H1 (cell line): ENCODE measurements around the gene ARMC3. TPM values are rescaled to one million over a fixed set of nuclear protein-coding genes. Genes with fewer than 3 reads are reported as not detected.

Source experiments
- CTCF ChIA-PET: fragments of 300-600 bp; sonication (Branson Sonifier 250); formaldehyde crosslinking; loops from one replicate; lab custom pipeline; 2021; ENCODE audit not compliant: partially characterized antibody; lab: Charles Lee
- POLR2A ChIA-PET: fragments of 300-600 bp; sonication (Branson Sonifier 250); formaldehyde crosslinking; loops from one replicate; lab custom pipeline; 2021; ENCODE audit warnings: inconsistent platforms; ENCODE audit not compliant: partially characterized antibody; lab: Charles Lee
- DNase-seq, 2 experiments: peaks; one replicate each; pipeline versions ENCODE4 v3.0.0 to v3.0.0-alpha.2; 2010 to 2022; ENCODE audit warnings: low spot score in 2 of 2, low read depth in 1 of 2, mixed read lengths in 1 of 2
- FAIRE-seq: peaks from 2 replicates; lab custom pipeline; 2011; peaks lifted over from hg19 to GRCh38; lab: Jason Lieb, UNC
- H2AFZ ChIP-seq: 2 replicates; pipeline ENCODE4 v1.8.1; 2012; ENCODE audit warnings: low read length, inconsistent platforms
- H2AK5ac ChIP-seq: 2 replicates; pipeline ENCODE4 v1.6.1; 2013; ENCODE audit warnings: low read depth, low read length
- H2BK120ac ChIP-seq: replicated peaks from 2 replicates; pipeline ENCODE3; 2013; ENCODE audit warnings: low read depth, low read length, inconsistent platforms
- H2BK12ac ChIP-seq: 2 replicates; pipeline ENCODE4 v1.6.1; 2013; ENCODE audit warnings: low read depth, low read length
- H2BK15ac ChIP-seq: 2 replicates; pipeline ENCODE4 v1.6.1; 2013; ENCODE audit warnings: low read length
- H2BK20ac ChIP-seq: 2 replicates; pipeline ENCODE4 v1.6.1; 2013; ENCODE audit warnings: low read length
- H2BK5ac ChIP-seq: 2 replicates; pipeline ENCODE4 v1.6.1; 2013; ENCODE audit warnings: low read depth, low read length
- H3K14ac ChIP-seq: 2 replicates; pipeline ENCODE4 v1.6.1; 2013; ENCODE audit warnings: inconsistent platforms; ENCODE audit not compliant: insufficient read length
- H3K18ac ChIP-seq: 2 replicates; pipeline ENCODE4 v1.6.1; 2013; ENCODE audit warnings: low read length; ENCODE audit errors: extremely low read depth
- H3K23ac ChIP-seq: 2 replicates; pipeline ENCODE4 v1.6.1; 2013; ENCODE audit warnings: inconsistent platforms; ENCODE audit not compliant: insufficient read length
- H3K23me2 ChIP-seq: 2 replicates; pipeline ENCODE4 v1.6.1; 2013; ENCODE audit warnings: low read depth, low read length
- H3K27ac ChIP-seq: 2 replicates; pipeline ENCODE4 v1.6.1; 2011; ENCODE audit warnings: low read depth, low read length, inconsistent platforms
- H3K27me3 ChIP-seq, 4 experiments: replicated peaks in 1 of 4; 1 replicate in 1 of 4; 2 replicates in 3 of 4; pipeline versions ENCODE4 v1.6.1 to v1.8.1; 2011 to 2013; ENCODE audit warnings: low read length in 3 of 4, mild to moderate bottlenecking in 3 of 4, inconsistent platforms in 2 of 4, mixed read lengths in 2 of 4, moderate library complexity in 1 of 4; ENCODE audit not compliant: control insufficient read depth in 3 of 4, insufficient read depth in 3 of 4; ENCODE audit errors: extremely low read depth in 1 of 4
- H3K36me3 ChIP-seq, 4 experiments: 2 replicates each; pipeline versions ENCODE4 v1.6.1 to v1.8.1; 2011 to 2013; ENCODE audit warnings: mild to moderate bottlenecking in 4 of 4, low read length in 3 of 4, moderate library complexity in 2 of 4, control low read depth in 1 of 4, inconsistent platforms in 1 of 4; ENCODE audit not compliant: insufficient read depth in 4 of 4, control insufficient read depth in 2 of 4
- H3K4ac ChIP-seq: replicated peaks from 2 replicates; pipeline ENCODE3; 2013; ENCODE audit warnings: low read length, low read depth, mixed read lengths, inconsistent platforms; ENCODE audit not compliant: insufficient read length
- H3K4me1 ChIP-seq, 4 experiments: replicated peaks in 1 of 4; 1 replicate in 1 of 4; 2 replicates in 3 of 4; pipeline versions ENCODE4 v1.6.1 to v1.8.1; 2011 to 2013; ENCODE audit warnings: low read length in 3 of 4, inconsistent platforms in 2 of 4, mixed read lengths in 1 of 4; ENCODE audit not compliant: insufficient read depth in 4 of 4, control insufficient read depth in 3 of 4
- H3K4me2 ChIP-seq, 2 experiments: 2 replicates each; pipeline versions ENCODE4 v1.6.1 to v1.8.1; 2011 to 2013; ENCODE audit warnings: low read depth in 2 of 2, low read length in 2 of 2, control low read depth in 1 of 2, inconsistent platforms in 1 of 2, mild to moderate bottlenecking in 1 of 2; ENCODE audit not compliant: insufficient read depth in 1 of 2
- H3K4me3 ChIP-seq, 4 experiments: fragments of 200-600, 300-600 bp in 1 of 4; sonication (generic), shearing (Covaris generic), sonication (Bioruptor Twin) in 1 of 4; 2 replicates each; pipeline versions ENCODE4 v1.5.1 to v1.8.1; 2011 to 2016; ENCODE audit warnings: low read length in 4 of 4, low read depth in 3 of 4, control low read depth in 2 of 4, inconsistent platforms in 2 of 4, mild to moderate bottlenecking in 2 of 4, mixed read lengths in 1 of 4, moderate library complexity in 1 of 4; ENCODE audit not compliant: insufficient read depth in 2 of 4; ENCODE audit errors: extremely low read depth in 1 of 4
- H3K56ac ChIP-seq: replicated peaks from 2 replicates; pipeline ENCODE3; 2013; ENCODE audit warnings: low read depth, mild to moderate bottlenecking, mixed read lengths, low read length, inconsistent platforms; ENCODE audit not compliant: insufficient read length
- H3K79me1 ChIP-seq: 2 replicates; pipeline ENCODE4 v1.6.1; 2013; ENCODE audit warnings: low read depth, low read length, control low read depth
- H3K79me2 ChIP-seq, 2 experiments: 2 replicates each; pipeline versions ENCODE4 v1.6.1 to v1.8.1; 2012 to 2013; ENCODE audit warnings: low read length in 2 of 2, mild to moderate bottlenecking in 2 of 2, inconsistent platforms in 1 of 2; ENCODE audit not compliant: insufficient read depth in 2 of 2, control insufficient read depth in 1 of 2
- H3K9ac ChIP-seq, 4 experiments: replicated peaks in 1 of 4; 1 replicate in 1 of 4; 2 replicates in 3 of 4; pipeline versions ENCODE4 v1.6.1 to v1.8.1; 2011 to 2013; ENCODE audit warnings: low read depth in 3 of 4, low read length in 3 of 4, control low read depth in 2 of 4, mild to moderate bottlenecking in 2 of 4, moderate library complexity in 2 of 4, inconsistent platforms in 1 of 4; ENCODE audit errors: extremely low read depth in 1 of 4
- H3K9me3 ChIP-seq, 2 experiments: 2 replicates each; pipeline versions ENCODE4 v1.6.1 to v1.8.1; 2012 to 2013; ENCODE audit warnings: mild to moderate bottlenecking in 2 of 2, moderate library complexity in 2 of 2, control low read depth in 1 of 2, inconsistent platforms in 1 of 2, low read depth in 1 of 2, low read length in 1 of 2, mixed read lengths in 1 of 2; ENCODE audit not compliant: insufficient read depth in 2 of 2
- H4K20me1 ChIP-seq, 2 experiments: replicated peaks in 1 of 2; 2 replicates each; pipeline versions ENCODE3 to v1.8.1; 2011 to 2013; ENCODE audit warnings: inconsistent platforms in 2 of 2, low read length in 2 of 2, mild to moderate bottlenecking in 1 of 2; ENCODE audit not compliant: insufficient read depth in 2 of 2, control insufficient read depth in 1 of 2
- H4K5ac ChIP-seq: 2 replicates; pipeline ENCODE4 v1.6.1; 2013; ENCODE audit warnings: low read length, low read depth, mixed read lengths, inconsistent platforms; ENCODE audit not compliant: insufficient read length
- H4K8ac ChIP-seq: 2 replicates; pipeline ENCODE4 v1.8.0; 2013; ENCODE audit warnings: mild to moderate bottlenecking, moderate library complexity, low read length, inconsistent platforms; ENCODE audit not compliant: insufficient read depth; ENCODE audit errors: extremely low read depth
- H4K91ac ChIP-seq: replicated peaks from 2 replicates; pipeline ENCODE3; 2013; ENCODE audit warnings: low read length, mixed read lengths, inconsistent platforms; ENCODE audit not compliant: insufficient read length
- POLR2A ChIP-seq, 2 experiments: IDR thresholded peaks; 1 replicate in 1 of 2; 2 replicates in 1 of 2; pipeline ENCODE4 v1.6.1; 2011; ENCODE audit warnings: low read depth in 2 of 2, low read length in 2 of 2, mild to moderate bottlenecking in 2 of 2; ENCODE audit errors: control extremely low read depth in 1 of 2
- RNF2 ChIP-seq: fragments of 200-900, 300-1000 bp; sonication (generic); IDR thresholded peaks from 2 replicates; pipeline ENCODE4 v1.7.1; 2016; ENCODE audit warnings: borderline replicate concordance, low read depth, mild to moderate bottlenecking, antibody characterized with exemption, low read length; ENCODE audit not compliant: poor library complexity, severe bottlenecking; ENCODE audit errors: missing control alignments
- YY1 ChIP-seq: IDR thresholded peaks from 2 replicates; pipeline ENCODE4 v1.6.1; 2011; ENCODE audit warnings: low read depth, mild to moderate bottlenecking, low read length
- WGBS, 2 experiments: shearing (Covaris generic) in 1 of 2; methylation state at CpG; one replicate each; pipeline versions ENCODE4 v1.1.6 to v1.1.7; 2013 to 2015; ENCODE audit warnings: low lambda C conversion rate in 2 of 2, mixed read lengths in 2 of 2, inconsistent platforms in 1 of 2, low coverage in 1 of 2, missing lambda C conversion rate in 1 of 2; ENCODE audit not compliant: insufficient replicate concordance in 2 of 2, insufficient coverage in 1 of 2, insufficient read length in 1 of 2; ENCODE audit errors: extremely low coverage in 1 of 2, missing lambda C conversion rate in 1 of 2; 5-methylcytosine and 5-hydroxymethylcytosine counted together
- polyA plus RNA-seq, 7 experiments: library from polyadenylated mRNA; depleted of rRNA in 3 of 7; stranded (reverse) in 5 of 7; unstranded in 2 of 7; fragments of >200 nt in 5 of 7; fragments of 200-250 nt in 2 of 7; gene quantifications; 1 replicate in 5 of 7; 2 replicates in 1 of 7; 4 replicates in 1 of 7; pipeline versions ENCODE4 v1.2.1 to v1.2.3, GENCODE V29; 2011 to 2013; ENCODE audit warnings: missing spikeins in 2 of 7, mixed read lengths in 2 of 7
- total RNA-seq: library from RNA; stranded (reverse); fragmentation: NEBNext Ultra II Directional; extraction: Animal tissue kit (Norgen Biotek cat#: 25700); gene quantifications from 2 replicates; pipeline ENCODE4 v1.2.1, GENCODE V29; 2021

Gene ARMC3
- total and polyA plus RNA-seq, 2 of the 8 experiments (the other 6 are each of a cell fraction or from before 2014, with no cell fraction given), result 0.15 TPM

- no peak overlapping the region for H4K91ac ChIP-seq
- no peak overlapping the region for H4K8ac ChIP-seq
- no peak overlapping the region for H3K14ac ChIP-seq
- H2BK12ac ChIP-seq, result no peak overlapping the region
- H3K9ac ChIP-seq, result no peak overlapping the region
- no peak overlapping the region for H2BK20ac ChIP-seq
- no peaks in the 10 kb centered on the region for H3K36me3 ChIP-seq
- no peak overlapping the region for H2AFZ ChIP-seq
- CTCF ChIA-PET, result no interaction called here
- no peaks in the 10 kb centered on the region for H4K20me1 ChIP-seq
- H3K23ac ChIP-seq, result no peak overlapping the region
- no peak overlapping the region for H2BK15ac ChIP-seq
- H4K5ac ChIP-seq, result no peak overlapping the region
- DNase-seq (no peak), FAIRE-seq (no peak)
- no peak overlapping the region for H2BK5ac ChIP-seq
- 100% methylated on average over 1 of the region's 1 CpG; no CpG with 5 or more reads in 1 of the 2 experiments for WGBS, 2 experiments
- no peak overlapping the region for H3K4ac ChIP-seq
- H3K9me3 ChIP-seq, result peaks cover 24 to 28% of the 10 kb centered on the region in 2 experiments
- H2BK120ac ChIP-seq, result no peak overlapping the region
- no peak overlapping the region for H3K27ac ChIP-seq
- H3K18ac ChIP-seq, result no peak overlapping the region
- no peaks in the 10 kb centered on the region for H3K79me1 ChIP-seq
- TF ChIP-seq YY1 (no peak), POLR2A (IDR thresholded peaks at IDR 0.05; ENCODE audit: control extremely low read depth in 1 of 2, low read depth in 2 of 2, low read length in 2 of 2) (no peak), RNF2 (no peak)
- TF ChIP-seq, all 59 proteins: peak for 0
- Histone ChIP-seq H3K27me3 (no peaks in the 10 kb centered on the region), H3K4me2 (no peak overlapping the region), H3K4me3 (no peak overlapping the region), H3K23me2 (no peaks in the 10 kb centered on the region), H2AK5ac (no peak overlapping the region), H3K79me2 (no peaks in the 10 kb centered on the region), H3K4me1 (no peaks in the 10 kb centered on the region), H3K56ac (no peak overlapping the region)
- POLR2A ChIA-PET, result no interaction called here
Observed at GRCh38 chr10:22908837-22909236, 19.0 kb upstream of the ARMC3 start.
